ENCODE measurements around the gene UBE2K.
"Not testable (repeated sequence)": the region's sequence is repeated elsewhere in the genome, so short reads cannot be mapped to it uniquely, and the experiment has no call there.

The UBE2K gene

GRCh38 chr4:39668887-39669286 is 29.0 kb upstream of the UBE2K start:
- DNase-seq (ENCODE audit: low read depth), result no peak
- TF ChIP-seq CTCF (conservative IDR thresholded peaks at IDR 0.05; ENCODE audit: low read depth, low read length), result no peak
- no peak overlapping the region for H3K4me3 ChIP-seq (ENCODE audit: low read depth, low read length)

GRCh38 chr4:39670296-39670695 is 27.6 kb upstream of the UBE2K start:
- not testable (repeated sequence) for H3K4me3 ChIP-seq (ENCODE audit: low read depth, low read length); DNase-seq (ENCODE audit: low read depth)

GRCh38 chr4:39675681-39676080 is 22.3 kb upstream of the UBE2K start:
- H3K4me3 ChIP-seq (ENCODE audit: low read depth, low read length); DNase-seq (ENCODE audit: low read depth): not testable (repeated sequence)

- DNase-seq (ENCODE audit: low read depth); H3K4me3 ChIP-seq (ENCODE audit: low read depth, low read length): not testable (repeated sequence)
These were observed 16.9 kb upstream of the UBE2K start for GRCh38 chr4:39681003-39681402.

GRCh38 chr4:39682138-39682537 is 15.8 kb upstream of the UBE2K start:
- H3K4me3 ChIP-seq (ENCODE audit: low read depth, low read length), result no peak overlapping the region
- no peak for TF ChIP-seq CTCF (conservative IDR thresholded peaks at IDR 0.05; ENCODE audit: low read depth, low read length)
- no peak for DNase-seq (ENCODE audit: low read depth)

- no peak for TF ChIP-seq CTCF (conservative IDR thresholded peaks at IDR 0.05; ENCODE audit: low read depth, low read length)
- DNase-seq (ENCODE audit: low read depth), result no peak
- H3K4me3 ChIP-seq (ENCODE audit: low read depth, low read length), result no peak overlapping the region
These were observed 11.9 kb upstream of the UBE2K start for GRCh38 chr4:39685990-39686389.

- H3K4me3 ChIP-seq (ENCODE audit: low read depth, low read length), result no peak overlapping the region
- TF ChIP-seq CTCF (conservative IDR thresholded peaks at IDR 0.05; ENCODE audit: low read depth, low read length), result no peak
- DNase-seq (ENCODE audit: low read depth), result no peak
These were observed 10.9 kb upstream of the UBE2K start for GRCh38 chr4:39687014-39687413.

GRCh38 chr4:39689970-39690369 is 8.0 kb upstream of the UBE2K start:
- no peak for TF ChIP-seq CTCF (conservative IDR thresholded peaks at IDR 0.05; ENCODE audit: low read depth, low read length)
- H3K4me3 ChIP-seq (ENCODE audit: low read depth, low read length), result no peak overlapping the region
- DNase-seq (ENCODE audit: low read depth), result no peak

GRCh38 chr4:39698424-39699009 is 581 bp downstream of the UBE2K start:
- peak; percentile 28 for DNase-seq (ENCODE audit: low read depth)
- H3K4me3 ChIP-seq (ENCODE audit: low read depth, low read length), result peak overlapping the region; percentile 98
- TF ChIP-seq CTCF (conservative IDR thresholded peaks at IDR 0.05; ENCODE audit: low read depth, low read length), result no peak
